ENCODE measurements around the gene SH3GL1. TPM values are rescaled to one million over a fixed set of nuclear protein-coding genes. Genes with fewer than 3 reads are reported as not detected.

The SH3GL1 gene
- polyA plus RNA-seq, 3 donors = 14.0 to 33.9 (median 15.0) TPM

GRCh38 chr19:4352701-4353121 is 47.6 kb downstream of the SH3GL1 start:
- Mint-ChIP-seq H3K27ac (no peak overlapping the region), H3K9me3 (no peaks in the 10 kb centered on the region), H3K4me3 (no peak overlapping the region), H3K4me1 (peaks cover 2% of the 10 kb centered on the region), H3K36me3 (peaks cover 26 to 61% of the 10 kb centered on the region in 2 donors), H3K27me3 (ENCODE audit: low read depth in 3 of 3) (peaks cover 0 to 3% (median 0%) of the 10 kb centered on the region in 3 donors)
- Histone ChIP-seq H3K27me3 (ENCODE audit: control insufficient read depth in 2 of 2, insufficient read depth in 2 of 2, low read length in 2 of 2) (no peaks in the 10 kb centered on the region), H3K9ac (ENCODE audit: insufficient read depth, low read length, poor library complexity, severe bottlenecking) (no peak overlapping the region), H2AFZ (ENCODE audit: insufficient read depth, low read depth, low read length, poor library complexity, severe bottlenecking) (no peak overlapping the region), H3K4me2 (replicated peaks; ENCODE audit: extremely low read depth, low read length, poor library complexity, severe bottlenecking) (no peak overlapping the region), H3K27ac (ENCODE audit: low read depth in 1 of 2, low read length in 2 of 2) (no peak overlapping the region), H3K79me2 (ENCODE audit: insufficient read depth, low read length) (no peaks in the 10 kb centered on the region), H4K20me1 (ENCODE audit: insufficient read depth, low read length) (peaks cover 8% of the 10 kb centered on the region), H3K4me1 (ENCODE audit: control insufficient read depth in 1 of 2, insufficient read depth in 2 of 2, low read length in 2 of 2) (no peaks in the 10 kb centered on the region), H3K4me3 (replicated peaks in 1 of 3; ENCODE audit: low read depth in 2 of 3, low read length in 3 of 3) (no peak overlapping the region), H3K9me3 (replicated peaks in 1 of 2; ENCODE audit: control insufficient read depth in 1 of 2, insufficient read depth in 1 of 2, low read length in 2 of 2) (no peaks in the 10 kb centered on the region), H3K36me3 (replicated peaks in 1 of 2; ENCODE audit: control insufficient read depth in 1 of 2, insufficient read depth in 2 of 2, low read length in 2 of 2) (peaks cover 9 to 53% of the 10 kb centered on the region in 2 donors)
- DNase-seq = peak; percentile 33 to 58 (median 40)
- WGBS (ENCODE audit: insufficient coverage) = 68% methylated on average over 8 of the region's 9 CpGs
- intact Hi-C loops (cut with micrococcal nuclease) = loop anchor here (2.0 to 5.0 kb wide), 3 partner anchors 85 to 105 kb away; partner anchors contain the start of gene YJU2 (in 1 of the 2)
- TF ChIP-seq, protein P1, sequence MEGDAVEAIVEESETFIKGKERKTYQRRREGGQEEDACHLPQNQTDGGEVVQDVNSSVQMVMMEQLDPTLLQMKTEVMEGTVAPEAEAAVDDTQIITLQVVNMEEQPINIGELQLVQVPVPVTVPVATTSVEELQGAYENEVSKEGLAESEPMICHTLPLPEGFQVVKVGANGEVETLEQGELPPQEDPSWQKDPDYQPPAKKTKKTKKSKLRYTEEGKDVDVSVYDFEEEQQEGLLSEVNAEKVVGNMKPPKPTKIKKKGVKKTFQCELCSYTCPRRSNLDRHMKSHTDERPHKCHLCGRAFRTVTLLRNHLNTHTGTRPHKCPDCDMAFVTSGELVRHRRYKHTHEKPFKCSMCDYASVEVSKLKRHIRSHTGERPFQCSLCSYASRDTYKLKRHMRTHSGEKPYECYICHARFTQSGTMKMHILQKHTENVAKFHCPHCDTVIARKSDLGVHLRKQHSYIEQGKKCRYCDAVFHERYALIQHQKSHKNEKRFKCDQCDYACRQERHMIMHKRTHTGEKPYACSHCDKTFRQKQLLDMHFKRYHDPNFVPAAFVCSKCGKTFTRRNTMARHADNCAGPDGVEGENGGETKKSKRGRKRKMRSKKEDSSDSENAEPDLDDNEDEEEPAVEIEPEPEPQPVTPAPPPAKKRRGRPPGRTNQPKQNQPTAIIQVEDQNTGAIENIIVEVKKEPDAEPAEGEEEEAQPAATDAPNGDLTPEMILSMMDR (IDR thresholded peaks at IDR 0.05) = peak; percentile 95

GRCh38 chr19:4350726-4351125 is 49.6 kb downstream of the SH3GL1 start:
- Mint-ChIP-seq H3K4me3 (no peak overlapping the region), H3K36me3 (peaks cover 41 to 69% of the 10 kb centered on the region in 2 donors), H3K27ac (peak overlapping the region in 1 of 7 donors; percentile 50), H3K4me1 (peaks cover 8% of the 10 kb centered on the region), H3K9me3 (no peaks in the 10 kb centered on the region), H3K27me3 (ENCODE audit: low read depth in 3 of 3) (peaks cover 0 to 6% (median 1%) of the 10 kb centered on the region in 3 donors)
- H4K20me1 ChIP-seq (ENCODE audit: insufficient read depth, low read length) = peaks cover 5% of the 10 kb centered on the region
- H3K36me3 ChIP-seq (replicated peaks in 1 of 2; ENCODE audit: control insufficient read depth in 1 of 2, insufficient read depth in 2 of 2, low read length in 2 of 2) = peaks cover 11 to 54% of the 10 kb centered on the region in 2 donors
- H3K4me1 ChIP-seq (ENCODE audit: control insufficient read depth in 1 of 2, insufficient read depth in 2 of 2, low read length in 2 of 2) = no peaks in the 10 kb centered on the region
- no peak overlapping the region for H3K4me3 ChIP-seq (replicated peaks in 1 of 3; ENCODE audit: low read depth in 2 of 3, low read length in 3 of 3)
- H3K9ac ChIP-seq (ENCODE audit: insufficient read depth, low read length, poor library complexity, severe bottlenecking) = no peak overlapping the region
- H3K4me2 ChIP-seq (replicated peaks; ENCODE audit: extremely low read depth, low read length, poor library complexity, severe bottlenecking) = no peak overlapping the region
- no peak for DNase-seq
- no peaks in the 10 kb centered on the region for H3K27me3 ChIP-seq (ENCODE audit: control insufficient read depth in 2 of 2, insufficient read depth in 2 of 2, low read length in 2 of 2)
- H3K79me2 ChIP-seq (ENCODE audit: insufficient read depth, low read length) = no peaks in the 10 kb centered on the region
- H3K27ac ChIP-seq (ENCODE audit: low read depth in 1 of 2, low read length in 2 of 2) = no peak overlapping the region
- H3K9me3 ChIP-seq (replicated peaks in 1 of 2; ENCODE audit: control insufficient read depth in 1 of 2, insufficient read depth in 1 of 2, low read length in 2 of 2) = no peaks in the 10 kb centered on the region
- 98% methylated on average over 9 of the region's 9 CpGs for WGBS (ENCODE audit: insufficient coverage)
- no peak overlapping the region for H2AFZ ChIP-seq (ENCODE audit: insufficient read depth, low read depth, low read length, poor library complexity, severe bottlenecking)
- intact Hi-C loops (cut with micrococcal nuclease) = loop anchor here (5.0 kb wide), 2 partner anchors 83 to 103 kb away; partner anchors contain the start of gene YJU2 (in 1 of the 2)
- TF ChIP-seq, protein P1 (IDR thresholded peaks at IDR 0.05) = no peak
